ENCODE results near the gene PADI3. TPM values are rescaled to one million over a fixed set of nuclear protein-coding genes. Genes with fewer than 3 reads are reported as not detected.

The PADI3 gene
- total and polyA plus RNA-seq, 8 donors, result 0.04 TPM; not detected in 7

DNA sequence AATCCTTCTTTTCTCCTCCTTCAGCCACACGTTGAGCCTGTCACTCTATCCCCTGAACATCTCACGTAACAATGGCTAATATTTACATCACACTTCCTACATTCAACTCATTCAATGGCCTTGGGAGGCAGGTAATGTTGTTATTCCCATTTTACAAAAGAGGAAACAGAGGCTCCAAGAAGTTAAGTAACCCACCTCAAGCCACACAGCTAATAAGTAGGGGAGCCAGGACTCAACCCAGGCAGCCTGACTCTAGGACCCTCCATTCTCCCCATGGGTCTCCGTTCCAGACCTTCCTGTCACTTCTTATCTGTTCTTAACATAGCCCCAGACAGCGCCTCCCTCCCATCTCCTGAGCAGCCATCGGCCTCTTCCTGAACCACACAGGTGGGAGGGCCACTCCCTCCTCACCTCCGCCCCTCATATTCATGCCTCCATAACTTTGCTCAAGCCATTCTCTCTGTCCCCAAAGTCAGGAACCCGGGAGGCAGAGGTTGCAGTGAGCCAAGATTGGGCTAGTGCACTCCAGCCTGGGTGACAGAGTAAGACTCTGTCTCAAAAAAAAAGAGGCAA, 61.3 kb downstream of the PADI3 start:
- intact Hi-C loops (cut with DNase I), result no loop called here
- no peak for ATAC-seq
- TF ChIP-seq, protein P1, sequence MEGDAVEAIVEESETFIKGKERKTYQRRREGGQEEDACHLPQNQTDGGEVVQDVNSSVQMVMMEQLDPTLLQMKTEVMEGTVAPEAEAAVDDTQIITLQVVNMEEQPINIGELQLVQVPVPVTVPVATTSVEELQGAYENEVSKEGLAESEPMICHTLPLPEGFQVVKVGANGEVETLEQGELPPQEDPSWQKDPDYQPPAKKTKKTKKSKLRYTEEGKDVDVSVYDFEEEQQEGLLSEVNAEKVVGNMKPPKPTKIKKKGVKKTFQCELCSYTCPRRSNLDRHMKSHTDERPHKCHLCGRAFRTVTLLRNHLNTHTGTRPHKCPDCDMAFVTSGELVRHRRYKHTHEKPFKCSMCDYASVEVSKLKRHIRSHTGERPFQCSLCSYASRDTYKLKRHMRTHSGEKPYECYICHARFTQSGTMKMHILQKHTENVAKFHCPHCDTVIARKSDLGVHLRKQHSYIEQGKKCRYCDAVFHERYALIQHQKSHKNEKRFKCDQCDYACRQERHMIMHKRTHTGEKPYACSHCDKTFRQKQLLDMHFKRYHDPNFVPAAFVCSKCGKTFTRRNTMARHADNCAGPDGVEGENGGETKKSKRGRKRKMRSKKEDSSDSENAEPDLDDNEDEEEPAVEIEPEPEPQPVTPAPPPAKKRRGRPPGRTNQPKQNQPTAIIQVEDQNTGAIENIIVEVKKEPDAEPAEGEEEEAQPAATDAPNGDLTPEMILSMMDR (IDR thresholded peaks at IDR 0.05), result no peak
- H3K4me1 ChIP-seq, result peaks cover 0 to 54% of the 10 kb centered on the region in 2 donors
- no peak for DNase-seq
- H3K36me3 ChIP-seq, result no peaks in the 10 kb centered on the region
- H3K9me3 ChIP-seq, result no peaks in the 10 kb centered on the region
- H3K27ac ChIP-seq, result peak overlapping the region in 1 of 2 donors; percentile 67
- no peak overlapping the region for H3K4me3 ChIP-seq
- H3K27me3 ChIP-seq, result peaks cover 0 to 78% of the 10 kb centered on the region in 2 donors

DNA sequence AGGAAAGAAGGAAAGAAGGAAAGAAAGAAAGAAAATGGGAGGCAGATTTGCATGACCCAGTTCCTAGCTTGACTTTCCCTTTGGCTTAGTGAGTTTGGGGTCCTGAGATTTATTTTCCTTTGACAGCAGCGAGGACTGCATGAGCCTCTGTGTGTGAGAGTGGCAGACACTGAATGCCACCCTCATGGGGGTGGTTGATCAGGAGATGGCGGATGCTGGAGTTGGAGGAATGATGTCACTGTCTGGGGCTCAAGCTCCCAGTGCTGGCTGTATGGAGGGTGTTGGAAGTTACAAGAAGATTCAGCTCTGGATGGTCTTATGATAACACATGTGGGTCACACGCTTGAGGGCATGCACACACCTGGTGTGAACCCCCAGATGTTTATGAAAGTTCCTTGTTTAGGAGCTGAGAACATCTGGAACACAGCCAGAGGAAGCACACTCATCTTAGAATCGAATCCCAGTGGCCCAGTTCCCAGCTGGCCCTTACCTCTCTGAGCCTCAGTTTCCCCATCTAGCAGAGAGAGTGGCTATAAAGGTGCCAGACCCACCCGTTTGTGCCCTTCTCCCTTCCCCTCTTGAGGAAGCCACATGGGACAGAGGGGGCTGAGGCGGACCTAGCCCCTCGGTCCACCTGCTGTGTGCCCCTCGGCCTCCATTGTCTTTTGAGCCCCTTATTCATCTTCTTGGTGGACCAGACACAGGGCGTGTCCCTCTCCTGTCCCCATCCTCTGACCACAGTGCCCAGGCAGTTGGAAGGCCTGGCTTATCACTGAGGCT, 64.8 kb downstream of the PADI3 start:
- intact Hi-C loops (cut with DNase I), result no loop called here
- no peak overlapping the region for H3K27ac ChIP-seq
- peaks cover 0 to 75% of the 10 kb centered on the region in 2 donors for H3K27me3 ChIP-seq
- TF ChIP-seq, protein P1 (IDR thresholded peaks at IDR 0.05), result no peak
- H3K9me3 ChIP-seq, result no peaks in the 10 kb centered on the region
- DNase-seq, result no peak
- H3K36me3 ChIP-seq, result no peaks in the 10 kb centered on the region
- H3K4me1 ChIP-seq, result peaks cover 0 to 31% of the 10 kb centered on the region in 2 donors
- H3K4me3 ChIP-seq, result no peak overlapping the region
- no peak for ATAC-seq

DNA sequence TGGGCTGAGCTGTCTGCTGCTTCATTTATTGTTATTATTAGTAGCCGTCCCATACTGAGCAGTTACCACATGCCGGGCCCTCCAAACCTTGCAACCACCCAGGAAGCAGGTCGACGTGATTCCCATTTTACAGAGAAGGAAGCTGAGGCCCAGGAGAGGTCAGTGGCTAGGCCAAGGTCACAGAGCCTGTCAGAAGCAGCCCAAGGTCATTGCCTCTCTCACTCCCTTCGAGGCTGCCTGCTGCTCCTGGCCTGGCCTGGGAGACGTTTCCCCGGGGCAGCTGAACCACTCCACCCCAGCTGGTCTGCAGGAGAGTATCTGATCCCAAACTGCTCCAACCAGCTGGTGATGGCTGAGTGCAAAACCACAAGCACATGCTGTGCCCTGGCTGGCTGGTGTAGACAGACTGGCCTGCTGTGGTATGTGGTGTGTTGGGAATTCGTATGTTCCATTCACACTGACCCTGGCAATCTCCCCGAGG, 65.6 kb downstream of the PADI3 start:
- Histone ChIP-seq H3K36me3 (no peaks in the 10 kb centered on the region), H3K27me3 (peaks cover 0 to 73% of the 10 kb centered on the region in 2 donors), H3K4me1 (peaks cover 0 to 29% of the 10 kb centered on the region in 2 donors), H3K4me3 (no peak overlapping the region), H3K9me3 (no peaks in the 10 kb centered on the region), H3K27ac (no peak overlapping the region)
- TF ChIP-seq, protein P1 (IDR thresholded peaks at IDR 0.05), result no peak
- DNase-seq (no peak), ATAC-seq (no peak)
- intact Hi-C loops (cut with DNase I), result no loop called here

DNA sequence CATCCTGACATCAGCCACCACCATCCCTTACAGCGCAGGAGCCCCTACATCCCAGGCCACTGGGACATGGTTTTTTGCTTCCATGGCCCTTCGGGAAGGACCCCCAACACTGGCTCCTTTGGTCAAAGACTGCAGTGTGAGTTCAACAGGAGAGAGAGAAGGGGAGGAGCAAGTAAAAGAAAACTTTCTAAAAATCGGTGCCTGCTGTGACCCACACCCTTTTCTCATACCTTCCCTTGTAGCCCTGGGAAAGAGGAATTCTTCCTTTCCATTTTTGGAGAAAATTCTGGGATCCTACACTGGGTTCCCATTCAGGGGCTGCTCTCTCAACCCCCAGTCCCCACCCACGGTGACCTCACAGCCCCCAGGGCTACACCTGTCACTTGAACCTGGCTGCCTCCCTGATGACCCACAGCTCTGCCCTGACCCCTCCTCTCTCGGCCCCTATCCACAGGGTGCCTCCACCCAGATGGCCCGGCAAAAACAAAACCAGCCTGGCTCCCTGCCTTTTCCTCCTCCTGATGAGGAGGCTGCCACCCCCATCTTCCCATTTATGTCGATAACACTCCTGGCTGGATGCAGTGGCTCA, 66.7 kb downstream of the PADI3 start:
- no peak for DNase-seq
- H3K4me3 ChIP-seq, result no peak overlapping the region
- no peaks in the 10 kb centered on the region for H3K36me3 ChIP-seq
- no peak for ATAC-seq
- no peaks in the 10 kb centered on the region for H3K9me3 ChIP-seq
- H3K4me1 ChIP-seq, result peaks cover 0 to 18% of the 10 kb centered on the region in 2 donors
- TF ChIP-seq, protein P1 (IDR thresholded peaks at IDR 0.05), result no peak
- intact Hi-C loops (cut with DNase I), result no loop called here
- peaks cover 0 to 62% of the 10 kb centered on the region in 2 donors for H3K27me3 ChIP-seq
- H3K27ac ChIP-seq, result no peak overlapping the region

DNA sequence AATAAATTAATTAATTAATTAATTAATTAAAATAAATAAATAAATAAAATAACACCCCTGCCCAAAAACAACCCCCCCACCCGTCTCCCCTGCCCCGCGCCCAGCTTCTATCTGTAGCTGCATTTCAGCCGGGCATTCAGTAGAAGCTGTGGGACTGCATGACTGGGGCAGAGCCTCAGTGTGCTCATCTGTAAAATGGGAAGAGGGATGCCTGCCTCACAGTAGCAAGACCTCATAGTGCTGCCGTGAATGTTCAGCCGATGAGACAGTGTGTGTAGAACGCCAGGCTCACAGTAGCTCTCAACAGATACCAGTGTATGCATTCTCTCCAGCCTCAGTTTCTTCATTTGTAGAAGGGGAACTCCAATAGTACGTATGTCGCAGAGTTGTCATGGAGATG, 67.8 kb downstream of the PADI3 start:
- no peak overlapping the region for H3K4me3 ChIP-seq
- H3K36me3 ChIP-seq, result no peaks in the 10 kb centered on the region
- peaks cover 0 to 51% of the 10 kb centered on the region in 2 donors for H3K27me3 ChIP-seq
- H3K9me3 ChIP-seq, result no peaks in the 10 kb centered on the region
- no peak for DNase-seq
- intact Hi-C loops (cut with DNase I), result no loop called here
- H3K4me1 ChIP-seq, result peaks cover 0 to 8% of the 10 kb centered on the region in 2 donors
- TF ChIP-seq, protein P1 (IDR thresholded peaks at IDR 0.05), result no peak
- ATAC-seq, result no peak
- H3K27ac ChIP-seq, result no peak overlapping the region
